Gastroesophageal sphincter (tissue), 3 donors: ENCODE results near the gene MED16.

Experiments
- EP300 ChIP-seq: sonication (generic); formaldehyde crosslinking; IDR thresholded peaks from one replicate; pipeline ENCODE4 v1.6.1; 2017; ENCODE audit warnings: antibody characterized with exemption, mild to moderate bottlenecking
- POLR2A ChIP-seq, 2 donors: fragments of 450-650 bp; IDR thresholded peaks; one replicate each; pipeline ENCODE4 v1.6.1; 2017; ENCODE audit warnings: antibody characterized with exemption in 2 of 2, mild to moderate bottlenecking in 2 of 2, moderate library complexity in 1 of 2
- TF ChIP-seq, protein P1 (sequence below), 4 experiments: fragments of 200-600 bp in 2 of 4; fragments of 450-650 bp in 2 of 4; sonication (generic) in 1 of 4; IDR thresholded peaks; one replicate each; pipeline ENCODE4 v1.5.1; 2017 to 2019; ENCODE audit warnings: antibody characterized with exemption in 4 of 4, mild to moderate bottlenecking in 2 of 4, moderate library complexity in 2 of 4

DNA sequence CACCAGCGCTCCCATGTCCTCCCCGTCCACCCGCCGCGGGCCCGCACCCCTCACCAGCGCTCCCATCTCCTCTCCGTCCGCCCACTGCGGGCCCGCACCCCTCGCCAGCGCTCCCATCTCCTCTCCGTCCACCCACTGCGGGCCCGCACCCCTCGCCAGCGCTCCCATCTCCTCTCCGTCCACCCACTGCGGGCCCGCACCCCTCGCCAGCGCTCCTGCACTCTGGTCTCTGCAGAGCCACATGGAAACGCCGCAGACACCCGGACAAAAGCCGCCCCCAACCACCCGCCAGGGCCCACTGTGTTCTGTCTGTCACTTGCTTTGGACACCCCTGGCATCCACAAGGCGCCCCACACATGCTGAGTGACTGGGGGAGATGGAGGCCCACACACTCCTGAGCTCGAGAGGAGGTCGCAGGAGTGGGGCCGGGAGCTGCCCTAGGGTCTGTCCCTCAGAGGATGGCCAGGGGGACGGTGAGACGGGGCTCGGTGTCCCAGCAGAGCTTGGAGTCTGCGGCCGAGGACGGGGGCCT lies 26.2 kb downstream of the MED16 start:
- no peak for TF ChIP-seq EP300
- TF ChIP-seq, protein P1, sequence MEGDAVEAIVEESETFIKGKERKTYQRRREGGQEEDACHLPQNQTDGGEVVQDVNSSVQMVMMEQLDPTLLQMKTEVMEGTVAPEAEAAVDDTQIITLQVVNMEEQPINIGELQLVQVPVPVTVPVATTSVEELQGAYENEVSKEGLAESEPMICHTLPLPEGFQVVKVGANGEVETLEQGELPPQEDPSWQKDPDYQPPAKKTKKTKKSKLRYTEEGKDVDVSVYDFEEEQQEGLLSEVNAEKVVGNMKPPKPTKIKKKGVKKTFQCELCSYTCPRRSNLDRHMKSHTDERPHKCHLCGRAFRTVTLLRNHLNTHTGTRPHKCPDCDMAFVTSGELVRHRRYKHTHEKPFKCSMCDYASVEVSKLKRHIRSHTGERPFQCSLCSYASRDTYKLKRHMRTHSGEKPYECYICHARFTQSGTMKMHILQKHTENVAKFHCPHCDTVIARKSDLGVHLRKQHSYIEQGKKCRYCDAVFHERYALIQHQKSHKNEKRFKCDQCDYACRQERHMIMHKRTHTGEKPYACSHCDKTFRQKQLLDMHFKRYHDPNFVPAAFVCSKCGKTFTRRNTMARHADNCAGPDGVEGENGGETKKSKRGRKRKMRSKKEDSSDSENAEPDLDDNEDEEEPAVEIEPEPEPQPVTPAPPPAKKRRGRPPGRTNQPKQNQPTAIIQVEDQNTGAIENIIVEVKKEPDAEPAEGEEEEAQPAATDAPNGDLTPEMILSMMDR (IDR thresholded peaks at IDR 0.05) = no peak
- no peak for TF ChIP-seq POLR2A (IDR thresholded peaks at IDR 0.05)
